Fibroblast of lung (primary cell): Measurements from ENCODE around the gene RNF10.

ENCODE experiments used
- EZH2 ChIP-seq: IDR thresholded peaks from 2 replicates; pipeline ENCODE4 v1.5.1; 2012; ENCODE audit warnings: low read length, control low read depth, mild to moderate bottlenecking; ENCODE audit errors: missing control alignments
- TF ChIP-seq, protein P1 (sequence below), 2 donors: IDR thresholded peaks in 1 of 2; conservative IDR thresholded peaks in 1 of 2; 1 replicate in 1 of 2; 2 replicates in 1 of 2; pipeline ENCODE4 v1.5.1; 2011 to 2012; ENCODE audit warnings: low read length in 2 of 2, control low read depth in 1 of 2, inconsistent platforms in 1 of 2, low read depth in 1 of 2, mild to moderate bottlenecking in 1 of 2

DNA sequence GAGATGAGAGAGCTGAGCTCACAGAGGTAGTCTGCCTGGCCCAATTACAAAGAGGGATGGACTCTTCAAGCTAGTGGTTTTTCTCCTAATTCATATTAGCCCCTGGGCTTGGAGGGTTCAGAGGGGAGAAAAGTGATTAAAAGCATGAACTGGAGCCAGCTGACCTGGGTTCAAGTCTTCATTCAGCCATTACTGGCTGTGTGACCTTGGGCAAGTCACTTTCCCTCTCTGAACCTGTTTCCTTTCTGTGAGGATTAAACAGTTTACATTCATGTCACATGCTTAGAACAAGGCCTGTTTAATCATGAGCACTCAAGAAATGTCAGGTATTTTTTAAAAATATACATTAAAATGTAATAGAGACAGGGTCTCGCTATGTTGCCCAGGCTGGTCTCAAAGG lies 54.2 kb downstream of the RNF10 start:
- TF ChIP-seq EZH2 = no peak
- TF ChIP-seq, protein P1, sequence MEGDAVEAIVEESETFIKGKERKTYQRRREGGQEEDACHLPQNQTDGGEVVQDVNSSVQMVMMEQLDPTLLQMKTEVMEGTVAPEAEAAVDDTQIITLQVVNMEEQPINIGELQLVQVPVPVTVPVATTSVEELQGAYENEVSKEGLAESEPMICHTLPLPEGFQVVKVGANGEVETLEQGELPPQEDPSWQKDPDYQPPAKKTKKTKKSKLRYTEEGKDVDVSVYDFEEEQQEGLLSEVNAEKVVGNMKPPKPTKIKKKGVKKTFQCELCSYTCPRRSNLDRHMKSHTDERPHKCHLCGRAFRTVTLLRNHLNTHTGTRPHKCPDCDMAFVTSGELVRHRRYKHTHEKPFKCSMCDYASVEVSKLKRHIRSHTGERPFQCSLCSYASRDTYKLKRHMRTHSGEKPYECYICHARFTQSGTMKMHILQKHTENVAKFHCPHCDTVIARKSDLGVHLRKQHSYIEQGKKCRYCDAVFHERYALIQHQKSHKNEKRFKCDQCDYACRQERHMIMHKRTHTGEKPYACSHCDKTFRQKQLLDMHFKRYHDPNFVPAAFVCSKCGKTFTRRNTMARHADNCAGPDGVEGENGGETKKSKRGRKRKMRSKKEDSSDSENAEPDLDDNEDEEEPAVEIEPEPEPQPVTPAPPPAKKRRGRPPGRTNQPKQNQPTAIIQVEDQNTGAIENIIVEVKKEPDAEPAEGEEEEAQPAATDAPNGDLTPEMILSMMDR (conservative IDR thresholded peaks at IDR 0.05 in 1 of 2, IDR thresholded peaks at IDR 0.05 in 1 of 2; ENCODE audit: low read depth in 1 of 2, low read length in 2 of 2) = no peak
